ENCODE data around the gene ZNF469.
"Not testable (repeated sequence)": the region's sequence is repeated elsewhere in the genome, so short reads cannot be mapped to it uniquely, and the experiment has no call there.

Gene ZNF469

GRCh38 chr16:88408561-88409142 is 25.9 kb downstream of the ZNF469 start:
- no peak overlapping the region for H3K27ac Mint-ChIP-seq
- H3K9me3 Mint-ChIP-seq = no peaks in the 10 kb centered on the region
- peaks cover 13% of the 10 kb centered on the region for H3K27me3 Mint-ChIP-seq (ENCODE audit: low read depth, poor library complexity)
- no peak for DNase-seq
- no peak overlapping the region for H3K4me3 Mint-ChIP-seq
- peaks cover 53% of the 10 kb centered on the region for H3K4me1 Mint-ChIP-seq
- TF ChIP-seq, protein P1, sequence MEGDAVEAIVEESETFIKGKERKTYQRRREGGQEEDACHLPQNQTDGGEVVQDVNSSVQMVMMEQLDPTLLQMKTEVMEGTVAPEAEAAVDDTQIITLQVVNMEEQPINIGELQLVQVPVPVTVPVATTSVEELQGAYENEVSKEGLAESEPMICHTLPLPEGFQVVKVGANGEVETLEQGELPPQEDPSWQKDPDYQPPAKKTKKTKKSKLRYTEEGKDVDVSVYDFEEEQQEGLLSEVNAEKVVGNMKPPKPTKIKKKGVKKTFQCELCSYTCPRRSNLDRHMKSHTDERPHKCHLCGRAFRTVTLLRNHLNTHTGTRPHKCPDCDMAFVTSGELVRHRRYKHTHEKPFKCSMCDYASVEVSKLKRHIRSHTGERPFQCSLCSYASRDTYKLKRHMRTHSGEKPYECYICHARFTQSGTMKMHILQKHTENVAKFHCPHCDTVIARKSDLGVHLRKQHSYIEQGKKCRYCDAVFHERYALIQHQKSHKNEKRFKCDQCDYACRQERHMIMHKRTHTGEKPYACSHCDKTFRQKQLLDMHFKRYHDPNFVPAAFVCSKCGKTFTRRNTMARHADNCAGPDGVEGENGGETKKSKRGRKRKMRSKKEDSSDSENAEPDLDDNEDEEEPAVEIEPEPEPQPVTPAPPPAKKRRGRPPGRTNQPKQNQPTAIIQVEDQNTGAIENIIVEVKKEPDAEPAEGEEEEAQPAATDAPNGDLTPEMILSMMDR (IDR thresholded peaks at IDR 0.05) = no peak
- no peaks in the 10 kb centered on the region for H3K36me3 Mint-ChIP-seq (ENCODE audit: low read depth)

GRCh38 chr16:88409296-88410065 is 26.7 kb downstream of the ZNF469 start:
- TF ChIP-seq, protein P1 (IDR thresholded peaks at IDR 0.05) = no peak
- H3K36me3 Mint-ChIP-seq (ENCODE audit: low read depth) = no peaks in the 10 kb centered on the region

DNA sequence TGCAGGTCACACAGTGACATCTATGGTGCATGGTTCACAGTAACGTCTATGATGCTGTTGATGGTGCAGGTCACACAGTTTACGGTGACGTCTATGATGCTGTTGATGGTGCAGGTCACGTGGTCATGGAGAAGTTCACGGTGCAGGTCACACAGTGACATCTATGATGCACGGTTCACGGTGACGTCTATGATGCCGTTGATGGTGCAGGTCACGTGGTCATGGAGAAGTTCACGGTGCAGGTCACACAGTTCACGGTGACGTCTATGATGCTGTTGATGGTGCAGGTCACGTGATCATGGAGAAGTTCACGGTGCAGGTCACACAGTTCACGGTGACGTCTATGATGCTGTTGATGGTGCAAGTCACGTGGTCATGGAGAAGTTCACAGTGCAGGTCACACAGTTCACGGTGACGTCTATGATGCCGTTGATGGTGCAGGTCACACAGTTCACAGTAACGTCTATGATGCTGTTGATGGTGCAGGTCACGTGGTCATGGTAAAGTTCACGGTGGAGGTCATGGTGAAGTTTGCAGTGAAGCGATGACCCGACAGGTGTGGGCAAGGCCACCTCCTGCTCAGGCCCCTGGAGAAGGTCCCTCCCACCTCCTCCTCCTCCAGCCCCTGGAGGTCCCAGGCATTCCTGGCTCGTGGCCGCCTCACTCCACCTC is 27.7 kb downstream of the ZNF469 start:
- Mint-ChIP-seq H3K4me1 (peaks cover 36% of the 10 kb centered on the region), H3K27me3 (ENCODE audit: low read depth, poor library complexity) (peaks cover 10% of the 10 kb centered on the region)
- DNase-seq; H3K27ac Mint-ChIP-seq; H3K4me3 Mint-ChIP-seq; H3K36me3 Mint-ChIP-seq (ENCODE audit: low read depth); H3K9me3 Mint-ChIP-seq: not testable (repeated sequence)

More at GRCh38 chr16:88409296-88410065, 26.7 kb downstream of the ZNF469 start:
- peaks cover 45% of the 10 kb centered on the region for H3K4me1 Mint-ChIP-seq
- H3K27me3 Mint-ChIP-seq (ENCODE audit: low read depth, poor library complexity) = peaks cover 13% of the 10 kb centered on the region
- no peak overlapping the region for H3K27ac Mint-ChIP-seq
- no peak overlapping the region for H3K4me3 Mint-ChIP-seq
- no peak for DNase-seq
- H3K9me3 Mint-ChIP-seq = no peaks in the 10 kb centered on the region

DNA sequence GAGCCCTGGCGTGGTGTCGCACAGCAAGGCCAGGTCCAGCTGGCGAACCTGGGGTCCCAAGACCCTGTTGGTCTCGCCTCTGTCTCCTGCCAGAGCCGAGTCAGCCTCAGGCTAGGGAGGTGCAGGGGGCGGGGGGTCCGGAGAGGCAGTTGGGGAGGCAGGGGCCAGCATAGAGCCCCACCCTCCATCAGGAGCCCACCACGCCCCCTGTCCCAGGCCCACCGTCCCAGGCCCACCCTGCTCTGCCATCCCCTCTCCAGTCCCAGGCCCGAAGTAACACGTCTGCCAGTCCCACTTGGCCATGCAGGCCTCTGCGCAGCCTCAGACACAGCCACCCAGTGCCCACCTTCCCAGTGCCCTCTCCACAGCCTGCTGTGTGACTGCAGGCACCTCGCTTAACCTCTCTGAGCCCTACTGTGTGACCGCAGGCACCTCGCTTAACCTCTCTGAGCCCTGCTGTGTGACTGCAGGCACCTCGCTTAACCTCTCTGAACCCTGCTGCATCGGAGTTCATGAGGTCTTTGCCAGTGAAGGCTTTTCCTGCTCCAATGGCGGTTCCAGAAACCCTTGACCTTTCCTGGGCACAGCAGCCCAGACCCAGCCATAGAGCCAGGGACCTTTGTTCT is 29.3 kb downstream of the ZNF469 start:
- no peak overlapping the region for H3K27ac Mint-ChIP-seq

GRCh38 chr16:88412766-88413165 is 30.0 kb downstream of the ZNF469 start:
- Mint-ChIP-seq H3K36me3 (ENCODE audit: low read depth) (no peaks in the 10 kb centered on the region), H3K4me3 (no peak overlapping the region), H3K27ac (no peak overlapping the region), H3K27me3 (ENCODE audit: low read depth, poor library complexity) (peaks cover 6% of the 10 kb centered on the region), H3K9me3 (no peaks in the 10 kb centered on the region), H3K4me1 (peaks cover 29% of the 10 kb centered on the region)
- TF ChIP-seq, protein P1 (IDR thresholded peaks at IDR 0.05) = no peak
- DNase-seq = no peak

More for the DNA sequence above, 29.3 kb downstream of the ZNF469 start:
- Mint-ChIP-seq H3K4me3 (no peak overlapping the region), H3K36me3 (ENCODE audit: low read depth) (no peaks in the 10 kb centered on the region), H3K9me3 (no peaks in the 10 kb centered on the region), H3K4me1 (peaks cover 32% of the 10 kb centered on the region), H3K27me3 (ENCODE audit: low read depth, poor library complexity) (peaks cover 6% of the 10 kb centered on the region)
- TF ChIP-seq, protein P1 (IDR thresholded peaks at IDR 0.05) = no peak
- DNase-seq = no peak

- DNase-seq = no peak
- peaks cover 24% of the 10 kb centered on the region for H3K4me1 Mint-ChIP-seq
- TF ChIP-seq, protein P1 (IDR thresholded peaks at IDR 0.05) = no peak
- H3K4me3 Mint-ChIP-seq = no peak overlapping the region
- no peaks in the 10 kb centered on the region for H3K36me3 Mint-ChIP-seq (ENCODE audit: low read depth)
- H3K27ac Mint-ChIP-seq = no peak overlapping the region
- H3K27me3 Mint-ChIP-seq (ENCODE audit: low read depth, poor library complexity) = peaks cover 6% of the 10 kb centered on the region
- H3K9me3 Mint-ChIP-seq = no peaks in the 10 kb centered on the region
Measured at GRCh38 chr16:88413231-88413630, 30.5 kb downstream of the ZNF469 start.
